Esophagus (tissue), 2 donors: ENCODE data around the gene OR6P1. TPM values are rescaled to one million over a fixed set of nuclear protein-coding genes. Genes with fewer than 3 reads are reported as not detected.

Experiments used
- H3K27ac ChIP-seq, 2 donors: one replicate each; pipeline ENCODE4 v1.5.1; 2013; ENCODE audit warnings: low read depth in 2 of 2, mild to moderate bottlenecking in 2 of 2, inconsistent platforms in 1 of 2, low read length in 1 of 2, moderate library complexity in 1 of 2
- H3K27me3 ChIP-seq, 2 donors: one replicate each; pipeline ENCODE4 v1.6.1; 2013; ENCODE audit warnings: low read length in 2 of 2, control low read depth in 1 of 2, mild to moderate bottlenecking in 1 of 2; ENCODE audit not compliant: insufficient read depth in 2 of 2, control insufficient read depth in 1 of 2
- H3K36me3 ChIP-seq, 2 donors: one replicate each; pipeline ENCODE4 v1.6.1; 2013; ENCODE audit warnings: low read length in 1 of 2; ENCODE audit not compliant: control insufficient read depth in 2 of 2, insufficient read depth in 2 of 2
- H3K4me1 ChIP-seq, 2 donors: one replicate each; pipeline ENCODE4 v1.6.1; 2013; ENCODE audit warnings: low read length in 1 of 2; ENCODE audit not compliant: control insufficient read depth in 2 of 2, insufficient read depth in 2 of 2
- H3K4me3 ChIP-seq, 2 donors: one replicate each; pipeline ENCODE4 v1.5.1; 2013; ENCODE audit warnings: low read length in 2 of 2, mild to moderate bottlenecking in 2 of 2, low read depth in 1 of 2, moderate library complexity in 1 of 2
- H3K9me3 ChIP-seq, 2 donors: one replicate each; pipeline ENCODE4 v1.6.1; 2013; ENCODE audit warnings: mild to moderate bottlenecking in 2 of 2, low read depth in 1 of 2, low read length in 1 of 2, moderate library complexity in 1 of 2; ENCODE audit not compliant: control insufficient read depth in 2 of 2, insufficient read depth in 1 of 2
- WGBS, 2 donors: extraction: QIAGEN DNeasy Blood & Tissue Kit; methylation state at CpG; one replicate each; pipeline ENCODE4 v1.1.7; 2013; 5-methylcytosine and 5-hydroxymethylcytosine counted together
- polyA plus RNA-seq, 2 donors: library from polyadenylated mRNA; stranded (reverse); fragments of 200-250 nt; gene quantifications; one replicate each; pipeline ENCODE4 v1.2.3, GENCODE V29; 2013
- donor health status: healthy with polysubstance abuse.
- donor health status: Bipolar disorder and iron deficiency.

Gene OR6P1
- polyA plus RNA-seq, 2 donors, result not detected

GRCh38 chr1:158572226-158572625 lies 1.8 kb upstream of the OR6P1 start:
- H3K9me3 ChIP-seq, result no peaks in the 10 kb centered on the region
- no peaks in the 10 kb centered on the region for H3K27me3 ChIP-seq
- no peaks in the 10 kb centered on the region for H3K36me3 ChIP-seq
- H3K27ac ChIP-seq, result no peak overlapping the region
- H3K4me1 ChIP-seq, result no peaks in the 10 kb centered on the region
- 67 to 90% methylated on average over 1 of the region's 1 CpG for WGBS, 2 donors
- H3K4me3 ChIP-seq, result no peak overlapping the region

GRCh38 chr1:158564608-158565007 lies 5.8 kb downstream of the OR6P1 start:
- Histone ChIP-seq H3K4me1 (no peaks in the 10 kb centered on the region), H3K27ac (no peak overlapping the region), H3K36me3 (no peaks in the 10 kb centered on the region), H3K9me3 (peaks cover 0 to 3% of the 10 kb centered on the region in 2 donors), H3K27me3 (no peaks in the 10 kb centered on the region), H3K4me3 (no peak overlapping the region)
- WGBS, 2 donors, result 60 to 62% methylated on average over 2 of the region's 2 CpGs

DNA sequence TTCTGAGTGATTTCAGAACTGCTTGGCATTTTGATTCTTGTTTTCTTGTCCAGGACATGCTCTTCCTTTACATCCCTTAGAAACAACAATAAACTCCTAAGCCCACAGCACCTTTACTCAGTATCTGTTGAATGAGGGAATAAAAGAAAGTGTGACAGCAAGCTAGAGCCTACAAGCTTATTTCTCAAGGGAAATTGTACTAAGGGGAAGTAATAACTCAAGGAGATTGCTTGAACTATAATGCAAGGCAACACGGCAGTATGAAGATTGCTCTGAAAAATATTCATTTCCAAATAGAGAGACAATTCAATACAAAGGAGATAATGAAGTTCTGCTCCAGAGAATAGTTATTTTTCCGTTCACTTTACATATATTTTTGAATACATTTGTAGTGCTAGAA lies 6.5 kb downstream of the OR6P1 start:
- Histone ChIP-seq H3K27ac (no peak overlapping the region), H3K4me1 (no peaks in the 10 kb centered on the region), H3K9me3 (peaks cover 0 to 3% of the 10 kb centered on the region in 2 donors), H3K36me3 (no peaks in the 10 kb centered on the region), H3K27me3 (no peaks in the 10 kb centered on the region), H3K4me3 (no peak overlapping the region)
- WGBS, 2 donors, result 79 to 81% methylated on average over 2 of the region's 2 CpGs

- no peaks in the 10 kb centered on the region for H3K27me3 ChIP-seq
- WGBS, 2 donors, result 85 to 88% methylated on average over 1 of the region's 1 CpG
- H3K4me1 ChIP-seq, result no peaks in the 10 kb centered on the region
- H3K4me3 ChIP-seq, result no peak overlapping the region
- H3K27ac ChIP-seq, result no peak overlapping the region
- peaks cover 0 to 3% of the 10 kb centered on the region in 2 donors for H3K9me3 ChIP-seq
- H3K36me3 ChIP-seq, result no peaks in the 10 kb centered on the region
Measured at GRCh38 chr1:158559696-158560095, 10.7 kb downstream of the OR6P1 start.

- no peaks in the 10 kb centered on the region for H3K9me3 ChIP-seq
- no peaks in the 10 kb centered on the region for H3K4me1 ChIP-seq
- no peak within 1 kb of the TSS for H3K27ac ChIP-seq
- no peak within 1 kb of the TSS for H3K4me3 ChIP-seq
- no peaks in the 10 kb centered on the region for H3K36me3 ChIP-seq
- WGBS, 2 donors, result 74 to 78% methylated on average over 3 of the region's 3 CpGs
- H3K27me3 ChIP-seq, result no peaks in the 10 kb centered on the region
Measured at GRCh38 chr1:158554352-158554751, 16.0 kb downstream of the OR6P1 start, which contains the start of gene OR6Y1. Gene OR6Y1, minus strand, starts transcription at chr1:158554405. Its CDS starts 6,300 bp downstream, at chr1:158548105.

DNA sequence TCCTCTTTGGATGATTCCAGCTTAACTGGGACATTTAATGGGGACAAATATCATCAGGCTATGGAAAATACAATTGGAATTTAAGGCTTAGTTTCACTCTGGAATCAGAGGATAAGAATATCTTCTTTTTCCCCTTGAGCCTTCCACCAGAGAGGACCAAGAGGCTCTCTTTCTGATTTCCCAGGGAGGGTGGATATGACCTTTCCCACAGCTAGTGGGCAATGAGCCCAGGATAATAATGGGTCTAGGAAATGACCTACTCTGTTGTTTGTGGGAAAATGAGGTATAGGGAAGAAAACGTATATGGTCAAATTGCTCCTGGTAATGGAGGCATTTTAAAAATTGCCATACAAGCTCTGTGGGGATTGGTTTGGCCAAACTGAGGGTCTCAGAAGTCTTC lies 18.1 kb downstream of the OR6P1 start:
- H3K9me3 ChIP-seq, result no peaks in the 10 kb centered on the region
- no peak overlapping the region for H3K4me3 ChIP-seq
- H3K4me1 ChIP-seq, result no peaks in the 10 kb centered on the region
- H3K27ac ChIP-seq, result no peak overlapping the region
- H3K27me3 ChIP-seq, result no peaks in the 10 kb centered on the region
- H3K36me3 ChIP-seq, result no peaks in the 10 kb centered on the region
- WGBS, 2 donors, result 70 to 72% methylated on average over 1 of the region's 1 CpG

DNA sequence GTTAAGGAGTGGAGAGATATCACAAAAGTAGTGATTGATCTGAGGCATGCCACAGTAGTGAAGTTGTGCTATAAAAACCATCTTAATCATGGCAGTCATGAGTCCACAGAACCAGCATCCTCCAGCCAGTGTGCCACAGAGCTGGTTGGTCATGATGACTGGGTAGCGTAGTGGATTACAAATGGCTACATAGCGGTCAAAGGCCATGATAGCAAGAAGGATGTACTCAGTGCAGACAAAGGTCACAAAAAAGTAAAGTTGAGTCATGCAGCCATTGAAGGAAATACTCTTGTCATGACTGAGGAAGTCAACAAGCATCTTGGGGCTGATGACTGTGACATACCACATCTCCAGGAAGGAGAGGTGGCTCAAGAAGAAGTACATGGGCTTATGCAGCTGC lies 22.8 kb downstream of the OR6P1 start:
- no peaks in the 10 kb centered on the region for H3K36me3 ChIP-seq
- 93 to 96% methylated on average over 2 of the region's 2 CpGs for WGBS, 2 donors
- H3K4me3 ChIP-seq, result no peak overlapping the region
- no peaks in the 10 kb centered on the region for H3K27me3 ChIP-seq
- no peaks in the 10 kb centered on the region for H3K4me1 ChIP-seq
- H3K27ac ChIP-seq, result no peak overlapping the region
- H3K9me3 ChIP-seq, result no peaks in the 10 kb centered on the region

DNA sequence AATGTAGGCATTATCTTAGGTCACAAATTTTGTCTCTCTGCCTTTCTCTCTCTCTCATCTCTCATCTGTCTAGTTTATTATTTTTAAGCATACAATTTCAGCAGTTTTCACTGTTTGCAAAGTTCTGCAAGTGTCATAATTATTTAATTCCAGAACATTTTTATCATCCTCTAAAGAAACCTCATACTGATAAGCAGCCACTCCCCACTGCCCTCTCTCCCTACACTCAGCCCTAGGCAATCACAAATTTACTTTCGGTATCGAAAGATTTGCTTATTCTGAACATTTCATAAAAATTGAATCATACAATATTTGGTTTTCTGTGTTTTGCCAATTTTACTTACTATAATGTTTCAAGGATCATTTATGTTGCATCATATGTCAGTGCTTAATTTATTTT lies 32.8 kb downstream of the OR6P1 start:
- Histone ChIP-seq H3K4me3 (no peak overlapping the region), H3K36me3 (no peaks in the 10 kb centered on the region), H3K4me1 (no peaks in the 10 kb centered on the region), H3K9me3 (no peaks in the 10 kb centered on the region), H3K27me3 (no peaks in the 10 kb centered on the region), H3K27ac (no peak overlapping the region)
- 84 to 86% methylated on average over 2 of the region's 2 CpGs for WGBS, 2 donors

- WGBS, 2 donors, result 33 to 35% methylated on average over 5 of the region's 5 CpGs
- Histone ChIP-seq H3K27ac (no peak overlapping the region), H3K4me1 (no peaks in the 10 kb centered on the region), H3K36me3 (no peaks in the 10 kb centered on the region), H3K4me3 (no peak overlapping the region), H3K27me3 (no peaks in the 10 kb centered on the region), H3K9me3 (no peaks in the 10 kb centered on the region)
Measured at GRCh38 chr1:158534496-158534895, 35.9 kb downstream of the OR6P1 start.

DNA sequence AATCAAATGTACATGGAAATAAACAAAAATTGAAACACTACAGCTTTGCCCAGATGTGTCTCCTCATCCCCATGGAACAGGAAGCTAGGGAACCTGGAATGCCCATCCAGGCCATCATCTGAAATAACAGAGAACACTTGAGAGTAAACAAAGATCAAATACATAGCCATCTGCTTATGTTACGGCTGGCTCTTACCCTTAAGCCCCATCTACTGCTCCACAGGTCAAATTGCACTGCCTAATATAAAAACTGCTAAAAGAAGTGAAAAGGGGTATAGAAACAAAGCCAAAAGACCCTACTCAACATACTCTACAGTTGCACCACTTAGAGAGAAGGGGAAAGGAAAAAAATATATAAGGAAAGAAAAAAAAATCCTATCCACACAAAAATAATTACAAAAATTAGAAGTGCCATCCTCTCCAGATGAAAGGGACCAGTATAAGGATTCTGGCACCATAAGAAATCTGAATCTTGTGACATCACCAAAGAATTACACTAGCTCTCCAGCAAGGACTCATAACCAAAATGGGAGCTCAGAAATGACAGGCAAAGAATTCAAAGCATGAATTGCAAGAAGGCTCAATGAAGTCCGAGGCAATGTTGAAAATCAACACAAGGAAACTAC lies 43.1 kb downstream of the OR6P1 start:
- Histone ChIP-seq H3K27ac (no peak overlapping the region), H3K4me1 (no peaks in the 10 kb centered on the region), H3K27me3 (no peaks in the 10 kb centered on the region), H3K36me3 (no peaks in the 10 kb centered on the region), H3K4me3 (no peak overlapping the region), H3K9me3 (no peaks in the 10 kb centered on the region)
- 0 to 27% methylated on average over 2 of the region's 2 CpGs for WGBS, 2 donors
